ENCODE measurements around the gene MCRIP1. TPM values are rescaled to one million over a fixed set of nuclear protein-coding genes. Genes with fewer than 3 reads are reported as not detected.

The MCRIP1 gene
- total RNA-seq, 1 experiment from 2014 or later = 126 TPM

DNA sequence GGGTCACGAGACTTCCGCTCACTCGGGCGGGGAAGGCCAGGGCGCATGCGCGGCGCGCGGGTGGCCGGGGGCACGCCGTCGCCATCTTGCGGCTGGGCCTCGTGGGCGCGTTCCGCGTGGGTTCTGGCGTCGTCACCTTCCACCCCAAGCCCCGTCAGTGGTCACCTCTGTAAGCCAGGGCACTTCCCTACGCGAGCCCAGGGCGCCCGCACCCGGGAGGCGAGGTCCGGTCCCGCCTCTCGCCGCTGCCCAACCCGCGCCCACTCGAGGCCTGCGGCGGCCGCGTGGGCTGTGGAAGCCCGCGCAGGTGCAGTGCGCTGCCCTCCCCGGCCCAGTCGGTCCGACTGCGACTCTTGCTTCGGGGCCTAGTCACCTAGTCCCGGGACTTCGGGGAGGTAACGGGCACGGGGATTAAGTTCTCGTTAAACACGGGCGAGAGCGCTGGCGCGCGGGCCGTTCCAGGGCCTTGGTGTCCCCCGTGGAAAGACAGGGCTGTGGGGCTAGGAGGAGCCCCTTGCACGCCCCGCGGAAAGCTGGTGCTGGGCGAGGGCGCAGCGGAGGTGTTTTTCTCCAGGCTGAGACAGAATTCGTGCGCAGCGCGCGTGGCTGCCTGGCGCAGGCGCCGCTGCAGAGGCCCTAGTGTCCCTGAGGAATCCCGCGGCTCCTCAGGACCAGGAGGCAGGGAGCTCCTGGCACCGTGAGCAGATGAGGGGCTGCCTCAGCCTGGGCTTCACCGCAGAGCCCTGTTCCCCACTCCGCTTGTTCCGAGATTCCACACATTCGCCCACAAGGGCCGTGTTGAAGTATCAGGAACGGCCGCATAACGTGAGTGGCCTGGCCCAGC lies 38.5 kb upstream of the MCRIP1 start (continued):
- TF ChIP-seq, protein P1, sequence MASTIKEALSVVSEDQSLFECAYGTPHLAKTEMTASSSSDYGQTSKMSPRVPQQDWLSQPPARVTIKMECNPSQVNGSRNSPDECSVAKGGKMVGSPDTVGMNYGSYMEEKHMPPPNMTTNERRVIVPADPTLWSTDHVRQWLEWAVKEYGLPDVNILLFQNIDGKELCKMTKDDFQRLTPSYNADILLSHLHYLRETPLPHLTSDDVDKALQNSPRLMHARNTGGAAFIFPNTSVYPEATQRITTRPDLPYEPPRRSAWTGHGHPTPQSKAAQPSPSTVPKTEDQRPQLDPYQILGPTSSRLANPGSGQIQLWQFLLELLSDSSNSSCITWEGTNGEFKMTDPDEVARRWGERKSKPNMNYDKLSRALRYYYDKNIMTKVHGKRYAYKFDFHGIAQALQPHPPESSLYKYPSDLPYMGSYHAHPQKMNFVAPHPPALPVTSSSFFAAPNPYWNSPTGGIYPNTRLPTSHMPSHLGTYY (CRISPR knock-in tag; IDR thresholded peaks at IDR 0.05) = 0 out of 2 replicates have a peak, but pooled peaks have one; percentile 33
- no peak for TF ChIP-seq SOX15 (CRISPR knock-in tag; IDR thresholded peaks at IDR 0.05)
- 0 out of 2 replicates have a peak, but pooled peaks have one; percentile 85 for TF ChIP-seq ELF4 (CRISPR knock-in tag; IDR thresholded peaks at IDR 0.05; ENCODE audit: low read depth)
- TF ChIP-seq ZNF423 (CRISPR knock-in tag; IDR thresholded peaks at IDR 0.05) = no peak
- TF ChIP-seq, protein P2, sequence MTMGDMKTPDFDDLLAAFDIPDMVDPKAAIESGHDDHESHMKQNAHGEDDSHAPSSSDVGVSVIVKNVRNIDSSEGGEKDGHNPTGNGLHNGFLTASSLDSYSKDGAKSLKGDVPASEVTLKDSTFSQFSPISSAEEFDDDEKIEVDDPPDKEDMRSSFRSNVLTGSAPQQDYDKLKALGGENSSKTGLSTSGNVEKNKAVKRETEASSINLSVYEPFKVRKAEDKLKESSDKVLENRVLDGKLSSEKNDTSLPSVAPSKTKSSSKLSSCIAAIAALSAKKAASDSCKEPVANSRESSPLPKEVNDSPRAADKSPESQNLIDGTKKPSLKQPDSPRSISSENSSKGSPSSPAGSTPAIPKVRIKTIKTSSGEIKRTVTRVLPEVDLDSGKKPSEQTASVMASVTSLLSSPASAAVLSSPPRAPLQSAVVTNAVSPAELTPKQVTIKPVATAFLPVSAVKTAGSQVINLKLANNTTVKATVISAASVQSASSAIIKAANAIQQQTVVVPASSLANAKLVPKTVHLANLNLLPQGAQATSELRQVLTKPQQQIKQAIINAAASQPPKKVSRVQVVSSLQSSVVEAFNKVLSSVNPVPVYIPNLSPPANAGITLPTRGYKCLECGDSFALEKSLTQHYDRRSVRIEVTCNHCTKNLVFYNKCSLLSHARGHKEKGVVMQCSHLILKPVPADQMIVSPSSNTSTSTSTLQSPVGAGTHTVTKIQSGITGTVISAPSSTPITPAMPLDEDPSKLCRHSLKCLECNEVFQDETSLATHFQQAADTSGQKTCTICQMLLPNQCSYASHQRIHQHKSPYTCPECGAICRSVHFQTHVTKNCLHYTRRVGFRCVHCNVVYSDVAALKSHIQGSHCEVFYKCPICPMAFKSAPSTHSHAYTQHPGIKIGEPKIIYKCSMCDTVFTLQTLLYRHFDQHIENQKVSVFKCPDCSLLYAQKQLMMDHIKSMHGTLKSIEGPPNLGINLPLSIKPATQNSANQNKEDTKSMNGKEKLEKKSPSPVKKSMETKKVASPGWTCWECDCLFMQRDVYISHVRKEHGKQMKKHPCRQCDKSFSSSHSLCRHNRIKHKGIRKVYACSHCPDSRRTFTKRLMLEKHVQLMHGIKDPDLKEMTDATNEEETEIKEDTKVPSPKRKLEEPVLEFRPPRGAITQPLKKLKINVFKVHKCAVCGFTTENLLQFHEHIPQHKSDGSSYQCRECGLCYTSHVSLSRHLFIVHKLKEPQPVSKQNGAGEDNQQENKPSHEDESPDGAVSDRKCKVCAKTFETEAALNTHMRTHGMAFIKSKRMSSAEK (CRISPR knock-in tag; IDR thresholded peaks at IDR 0.05; ENCODE audit: borderline replicate concordance) = 0 out of 2 replicates have a peak, but pooled peaks have one; percentile 15
- TF ChIP-seq, protein P3, sequence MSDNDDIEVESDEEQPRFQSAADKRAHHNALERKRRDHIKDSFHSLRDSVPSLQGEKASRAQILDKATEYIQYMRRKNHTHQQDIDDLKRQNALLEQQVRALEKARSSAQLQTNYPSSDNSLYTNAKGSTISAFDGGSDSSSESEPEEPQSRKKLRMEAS (CRISPR knock-in tag; IDR thresholded peaks at IDR 0.05) = peak; percentile 97
- TF ChIP-seq SP1 (CRISPR knock-in tag; conservative IDR thresholded peaks at IDR 0.05) = peak; percentile 64; the same call in 1 of the 2 replicates
- no peak; the same call in 1 of the 2 replicates for TF ChIP-seq TEAD1 (CRISPR knock-in tag; IDR thresholded peaks at IDR 0.05)
- peak; percentile 65 for TF ChIP-seq CREM (CRISPR knock-in tag; IDR thresholded peaks at IDR 0.05)
- TF ChIP-seq ZNF121 (CRISPR knock-in tag; IDR thresholded peaks at IDR 0.05) = no peak
- TF ChIP-seq FOXK1 (CRISPR knock-in tag; IDR thresholded peaks at IDR 0.05) = peak; percentile 81
- TF ChIP-seq ZNF232 (CRISPR knock-in tag; IDR thresholded peaks at IDR 0.05) = peak; percentile 76; the same call in 1 of the 2 replicates
- TF ChIP-seq, protein P4, sequence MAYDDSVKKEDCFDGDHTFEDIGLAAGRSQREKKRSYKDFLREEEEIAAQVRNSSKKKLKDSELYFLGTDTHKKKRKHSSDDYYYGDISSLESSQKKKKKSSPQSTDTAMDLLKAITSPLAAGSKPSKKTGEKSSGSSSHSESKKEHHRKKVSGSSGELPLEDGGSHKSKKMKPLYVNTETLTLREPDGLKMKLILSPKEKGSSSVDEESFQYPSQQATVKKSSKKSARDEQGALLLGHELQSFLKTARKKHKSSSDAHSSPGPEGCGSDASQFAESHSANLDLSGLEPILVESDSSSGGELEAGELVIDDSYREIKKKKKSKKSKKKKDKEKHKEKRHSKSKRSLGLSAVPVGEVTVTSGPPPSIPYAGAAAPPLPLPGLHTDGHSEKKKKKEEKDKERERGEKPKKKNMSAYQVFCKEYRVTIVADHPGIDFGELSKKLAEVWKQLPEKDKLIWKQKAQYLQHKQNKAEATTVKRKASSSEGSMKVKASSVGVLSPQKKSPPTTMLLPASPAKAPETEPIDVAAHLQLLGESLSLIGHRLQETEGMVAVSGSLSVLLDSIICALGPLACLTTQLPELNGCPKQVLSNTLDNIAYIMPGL (CRISPR knock-in tag; IDR thresholded peaks at IDR 0.05) = peak; percentile 90
- peak; percentile 21; the same call in 1 of the 2 replicates for TF ChIP-seq PRRX2 (CRISPR knock-in tag; IDR thresholded peaks at IDR 0.05)
- TF ChIP-seq, protein P5, sequence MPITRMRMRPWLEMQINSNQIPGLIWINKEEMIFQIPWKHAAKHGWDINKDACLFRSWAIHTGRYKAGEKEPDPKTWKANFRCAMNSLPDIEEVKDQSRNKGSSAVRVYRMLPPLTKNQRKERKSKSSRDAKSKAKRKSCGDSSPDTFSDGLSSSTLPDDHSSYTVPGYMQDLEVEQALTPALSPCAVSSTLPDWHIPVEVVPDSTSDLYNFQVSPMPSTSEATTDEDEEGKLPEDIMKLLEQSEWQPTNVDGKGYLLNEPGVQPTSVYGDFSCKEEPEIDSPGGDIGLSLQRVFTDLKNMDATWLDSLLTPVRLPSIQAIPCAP (CRISPR knock-in tag; IDR thresholded peaks at IDR 0.05) = peak; percentile 76; the same call in 1 of the 2 replicates
- peak; percentile 86 for TF ChIP-seq GABPB1 (CRISPR knock-in tag; IDR thresholded peaks at IDR 0.05)
- TF ChIP-seq, protein P6, sequence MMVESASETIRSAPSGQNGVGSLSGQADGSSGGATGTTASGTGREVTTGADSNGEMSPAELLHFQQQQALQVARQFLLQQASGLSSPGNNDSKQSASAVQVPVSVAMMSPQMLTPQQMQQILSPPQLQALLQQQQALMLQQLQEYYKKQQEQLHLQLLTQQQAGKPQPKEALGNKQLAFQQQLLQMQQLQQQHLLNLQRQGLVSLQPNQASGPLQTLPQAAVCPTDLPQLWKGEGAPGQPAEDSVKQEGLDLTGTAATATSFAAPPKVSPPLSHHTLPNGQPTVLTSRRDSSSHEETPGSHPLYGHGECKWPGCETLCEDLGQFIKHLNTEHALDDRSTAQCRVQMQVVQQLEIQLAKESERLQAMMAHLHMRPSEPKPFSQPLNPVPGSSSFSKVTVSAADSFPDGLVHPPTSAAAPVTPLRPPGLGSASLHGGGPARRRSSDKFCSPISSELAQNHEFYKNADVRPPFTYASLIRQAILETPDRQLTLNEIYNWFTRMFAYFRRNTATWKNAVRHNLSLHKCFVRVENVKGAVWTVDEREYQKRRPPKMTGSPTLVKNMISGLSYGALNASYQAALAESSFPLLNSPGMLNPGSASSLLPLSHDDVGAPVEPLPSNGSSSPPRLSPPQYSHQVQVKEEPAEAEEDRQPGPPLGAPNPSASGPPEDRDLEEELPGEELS (CRISPR knock-in tag; IDR thresholded peaks at IDR 0.05) = peak; percentile 89; the same call in 1 of the 2 replicates
- TF ChIP-seq ZNF219 (CRISPR knock-in tag; IDR thresholded peaks at IDR 0.05; ENCODE audit: borderline replicate concordance) = peak; percentile 74; the same call in 1 of the 2 replicates
- peak; percentile 47; the same call in 1 of the 2 replicates for TF ChIP-seq ATF1 (CRISPR knock-in tag; IDR thresholded peaks at IDR 0.05)
- TF ChIP-seq TCF7 (CRISPR knock-in tag; IDR thresholded peaks at IDR 0.05; ENCODE audit: low read depth) = peak; percentile 49; the same call in 1 of the 2 replicates
- TF ChIP-seq EMX1 (CRISPR knock-in tag; IDR thresholded peaks at IDR 0.05) = no peak; the same call in none of the 2 replicates
- no peak for TF ChIP-seq JAZF1 (CRISPR knock-in tag; IDR thresholded peaks at IDR 0.05)
- TF ChIP-seq, protein P7, sequence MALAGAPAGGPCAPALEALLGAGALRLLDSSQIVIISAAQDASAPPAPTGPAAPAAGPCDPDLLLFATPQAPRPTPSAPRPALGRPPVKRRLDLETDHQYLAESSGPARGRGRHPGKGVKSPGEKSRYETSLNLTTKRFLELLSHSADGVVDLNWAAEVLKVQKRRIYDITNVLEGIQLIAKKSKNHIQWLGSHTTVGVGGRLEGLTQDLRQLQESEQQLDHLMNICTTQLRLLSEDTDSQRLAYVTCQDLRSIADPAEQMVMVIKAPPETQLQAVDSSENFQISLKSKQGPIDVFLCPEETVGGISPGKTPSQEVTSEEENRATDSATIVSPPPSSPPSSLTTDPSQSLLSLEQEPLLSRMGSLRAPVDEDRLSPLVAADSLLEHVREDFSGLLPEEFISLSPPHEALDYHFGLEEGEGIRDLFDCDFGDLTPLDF (CRISPR knock-in tag; IDR thresholded peaks at IDR 0.05) = peak; percentile 68; the same call in 1 of the 2 replicates
- TF ChIP-seq, protein P8, sequence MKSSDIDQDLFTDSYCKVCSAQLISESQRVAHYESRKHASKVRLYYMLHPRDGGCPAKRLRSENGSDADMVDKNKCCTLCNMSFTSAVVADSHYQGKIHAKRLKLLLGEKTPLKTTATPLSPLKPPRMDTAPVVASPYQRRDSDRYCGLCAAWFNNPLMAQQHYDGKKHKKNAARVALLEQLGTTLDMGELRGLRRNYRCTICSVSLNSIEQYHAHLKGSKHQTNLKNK (CRISPR knock-in tag; IDR thresholded peaks at IDR 0.05) = no peak
